ENCODE measurements around the gene ASB13.

GRCh38 chr10:5589011-5589660 is 77.3 kb downstream of the ASB13 start:
- TF ChIP-seq POLR2A (IDR thresholded peaks at IDR 0.05; ENCODE audit: low read depth, low read length), result no peak
- no peak for TF ChIP-seq POLR2AphosphoS5 (IDR thresholded peaks at IDR 0.05; ENCODE audit: low read depth, low read length)
- no peak for TF ChIP-seq TAF1 (IDR thresholded peaks at IDR 0.05; ENCODE audit: borderline replicate concordance, low read depth, low read length)

All from GM12892 (cell line).